Activated CD4-positive, CD25-positive, alpha-beta regulatory T cell treated with anti-CD3 and anti-CD28 coated beads, Interleukin-2, amount 50 U/mL, for 72 hours (primary cell): Measurements from ENCODE around the gene ATRIP.
"Not testable (repeated sequence)": the region's sequence is repeated elsewhere in the genome, so short reads cannot be mapped to it uniquely, and the experiment has no call there.

Source experiments
- DNase-seq: peaks from one replicate; pipeline ENCODE4 v3.0.0; 2021

ATRIP gene

DNA sequence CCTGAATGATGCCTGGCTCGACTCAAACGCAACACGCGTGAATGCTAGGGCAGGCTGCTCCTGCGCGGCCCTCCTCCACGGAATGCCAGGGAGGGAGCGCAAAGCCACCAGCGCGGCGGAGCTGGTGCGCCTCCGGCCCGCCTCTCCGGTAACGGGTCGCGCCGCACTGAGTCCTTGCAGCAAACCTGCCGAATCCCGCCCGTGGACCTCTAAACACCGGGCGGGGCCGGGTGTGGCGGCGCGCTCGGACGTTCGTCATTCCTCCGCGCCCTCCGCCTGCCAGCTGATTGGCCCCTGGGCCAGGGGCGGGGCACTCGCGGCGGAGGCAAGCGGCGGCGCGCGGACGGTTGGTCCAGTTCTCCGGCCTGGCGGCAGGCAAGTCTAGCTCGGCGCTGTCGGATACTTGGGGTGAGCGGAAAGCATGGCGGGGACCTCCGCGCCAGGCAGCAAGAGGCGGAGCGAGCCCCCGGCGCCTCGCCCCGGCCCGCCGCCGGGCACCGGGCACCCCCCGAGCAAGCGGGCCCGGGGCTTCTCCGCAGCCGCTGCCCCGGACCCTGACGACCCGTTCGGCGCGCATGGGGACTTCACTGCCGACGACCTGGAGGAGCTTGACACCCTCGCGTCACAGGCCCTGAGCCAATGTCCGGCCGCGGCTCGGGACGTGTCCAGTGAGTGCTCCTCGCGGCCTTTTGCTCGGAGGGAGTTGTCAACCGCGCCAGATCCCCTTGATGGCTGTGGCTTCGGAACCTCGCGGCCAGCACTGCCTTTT lies at the start of gene ATRIP:
Gene ATRIP, plus strand, starts transcription at position 313 of the 769 bp plus-strand sequence. Its CDS starts 109 bp downstream, at position 422.
- peak; percentile 90 for DNase-seq

DNA sequence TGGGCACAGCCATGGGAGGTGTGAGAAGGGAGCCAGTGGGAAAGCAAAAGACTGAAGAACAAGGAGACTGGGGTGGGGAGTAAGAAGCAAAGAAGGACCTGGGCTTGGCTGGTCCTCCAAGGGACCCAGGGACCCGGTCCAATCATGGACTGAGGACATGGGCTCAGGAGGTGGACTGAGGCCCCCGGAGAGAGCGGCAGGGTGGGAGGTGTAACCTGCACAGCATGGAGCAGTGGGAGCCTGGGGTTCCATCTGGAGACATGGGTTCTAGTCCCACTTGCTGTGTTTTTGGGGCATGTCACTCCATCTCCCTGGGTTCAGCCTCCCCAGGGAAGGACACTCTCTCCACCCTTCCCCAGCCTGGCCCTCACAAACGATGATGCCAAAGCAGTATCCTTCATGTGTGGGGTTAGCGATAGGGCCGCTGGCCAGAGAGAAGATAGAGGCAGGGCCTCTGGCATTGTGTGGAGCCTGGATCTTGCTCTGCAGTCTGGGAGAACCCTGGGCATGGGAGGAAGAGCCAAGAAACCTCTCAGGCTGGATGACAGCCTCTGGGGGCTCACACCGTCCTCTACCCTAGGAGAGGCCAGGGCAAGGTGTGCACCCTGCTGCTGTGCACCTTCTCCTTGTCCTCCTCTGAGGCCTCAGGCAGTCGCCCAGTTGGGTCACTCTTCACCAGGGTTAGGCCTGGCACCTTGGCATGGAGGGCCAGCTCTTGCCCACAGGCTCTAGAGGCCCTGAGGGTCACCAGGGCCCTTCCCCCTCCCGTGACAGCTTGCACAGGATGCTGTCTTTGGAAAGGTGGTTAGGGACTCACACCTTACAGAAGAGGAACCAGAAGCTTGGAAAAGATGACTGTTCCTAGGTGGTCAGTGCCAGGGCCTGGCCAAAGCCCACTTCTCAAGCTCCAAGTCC lies 48.5 kb upstream of the ATRIP start:
- DNase-seq, result no peak

- no peak for DNase-seq
Measured at GRCh38 chr3:48398701-48399386, 47.7 kb upstream of the ATRIP start.

DNA sequence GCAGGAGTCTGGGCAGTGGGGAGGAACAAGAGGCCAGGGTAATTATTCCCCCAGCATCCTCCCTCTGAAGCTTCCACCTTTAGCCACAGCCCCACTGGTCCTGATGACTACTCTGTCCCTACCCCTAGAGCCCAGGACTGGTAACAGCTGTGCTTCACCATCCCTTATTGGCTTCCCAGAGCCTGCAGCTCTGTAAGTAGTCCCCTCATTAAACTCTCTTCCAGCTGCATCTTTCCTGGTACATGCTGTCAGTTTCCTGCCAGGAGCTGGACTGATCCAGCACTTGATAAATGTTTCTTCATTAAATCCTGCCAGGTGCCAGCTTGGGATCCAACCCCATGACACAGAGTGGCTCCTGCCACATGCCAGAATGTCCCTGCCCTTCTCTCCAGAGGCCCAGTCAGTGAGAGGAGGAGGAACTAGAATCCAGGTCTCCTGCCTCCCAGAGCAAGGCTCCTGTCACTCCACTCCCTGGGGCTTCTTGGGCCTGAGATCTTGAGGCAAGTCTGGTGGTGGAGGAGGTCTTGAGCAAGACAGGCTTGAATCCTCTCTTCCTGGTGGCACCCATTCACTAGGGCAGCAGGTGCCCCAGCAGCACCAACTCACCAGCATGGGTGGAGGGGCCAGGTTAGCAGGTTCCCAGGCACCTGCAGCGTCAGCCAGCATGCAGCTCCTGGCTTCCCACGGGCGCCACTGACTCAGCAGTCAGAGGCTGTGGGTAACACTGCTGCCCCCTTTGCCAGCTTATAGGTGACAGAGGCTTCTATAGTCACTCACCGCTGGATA lies 47.0 kb upstream of the ATRIP start:
- DNase-seq, result no peak

DNA sequence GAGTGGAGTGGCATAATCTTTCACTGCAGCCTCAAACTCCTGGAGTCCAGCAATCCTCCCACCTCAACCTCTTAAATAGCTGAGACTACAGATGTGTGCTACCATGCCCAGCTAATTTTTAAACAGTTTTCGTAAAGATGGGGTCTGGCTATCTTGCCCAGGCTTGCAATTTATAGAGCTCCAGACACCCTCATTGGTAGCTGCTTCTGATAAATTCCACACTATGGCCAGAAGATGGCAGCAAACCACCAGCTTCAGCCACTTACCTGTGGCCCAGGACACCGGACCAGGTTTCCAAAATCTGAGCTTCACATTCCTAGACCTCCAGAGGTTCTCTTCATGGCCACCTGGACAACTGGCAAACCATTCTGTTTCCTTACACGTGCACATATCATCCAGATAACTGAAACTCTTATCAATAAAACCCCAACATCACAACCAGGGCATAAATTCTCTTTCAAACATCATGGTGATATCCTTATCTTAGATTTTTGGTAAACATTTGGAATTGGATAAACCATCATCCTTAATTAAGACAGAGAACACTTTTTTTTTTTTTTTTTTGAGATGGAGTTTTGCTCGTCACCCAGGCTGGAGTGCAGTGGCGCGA lies 45.6 kb upstream of the ATRIP start:
- DNase-seq, result peak; percentile 47

GRCh38 chr3:48401434-48401901 lies 45.1 kb upstream of the ATRIP start:
- DNase-seq, result not testable (repeated sequence)

GRCh38 chr3:48402281-48402732 lies 44.2 kb upstream of the ATRIP start:
- DNase-seq, result peak; percentile 28

DNA sequence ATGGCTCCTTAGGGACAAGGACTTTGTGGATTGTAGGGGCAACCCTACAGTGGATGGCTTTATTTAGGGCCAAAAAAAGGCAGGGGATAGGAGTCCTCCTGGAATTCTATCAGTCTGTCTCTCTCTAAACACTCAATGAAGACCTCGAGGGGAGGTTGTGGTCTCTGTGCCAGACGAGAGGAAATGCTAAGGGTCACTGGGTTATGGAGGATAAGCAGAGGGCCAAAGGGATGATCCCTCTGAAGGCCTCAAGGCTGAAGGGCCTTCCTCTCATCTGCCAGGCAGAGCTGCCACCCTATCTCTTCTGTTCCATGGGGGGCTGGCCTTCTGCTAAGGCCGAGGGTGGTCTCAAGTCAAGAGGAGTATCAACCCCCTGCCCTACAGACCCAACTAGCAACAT lies 43.6 kb upstream of the ATRIP start:
- DNase-seq, result no peak

GRCh38 chr3:48403533-48404439 lies 42.8 kb upstream of the ATRIP start:
- DNase-seq, result no peak

- no peak for DNase-seq
Measured at GRCh38 chr3:48404440-48405342, 41.8 kb upstream of the ATRIP start.

DNA sequence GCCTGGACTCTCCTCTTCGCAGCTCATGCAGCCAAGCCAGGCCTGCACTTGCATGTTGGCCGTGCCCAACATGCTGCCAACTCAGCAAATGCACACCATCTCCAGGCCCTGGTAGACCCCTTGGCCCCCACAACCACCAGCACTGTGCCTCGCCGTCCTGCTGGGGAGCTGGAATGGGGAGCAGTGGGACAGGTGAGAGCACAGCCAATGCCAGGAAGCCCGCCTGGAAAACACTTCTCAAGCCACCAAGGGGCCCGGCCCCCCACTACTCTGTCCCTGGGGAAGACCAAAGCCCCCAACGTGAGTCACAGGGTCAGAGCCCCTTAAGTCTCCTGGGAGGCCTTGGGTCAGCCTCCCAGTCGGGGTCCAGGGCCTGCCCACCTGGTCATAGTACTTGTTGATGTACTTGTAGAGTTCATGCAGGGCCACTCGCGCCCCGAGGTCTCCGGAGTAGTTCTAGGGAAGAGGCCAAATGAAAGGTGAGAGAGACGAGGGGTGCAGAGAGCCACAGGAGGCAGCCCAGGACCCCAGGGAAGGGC lies 41.1 kb upstream of the ATRIP start:
- DNase-seq, result no peak

GRCh38 chr3:48405971-48406370 lies 40.6 kb upstream of the ATRIP start:
- DNase-seq, result no peak

- DNase-seq, result no peak
Measured at GRCh38 chr3:48406443-48407431, 39.8 kb upstream of the ATRIP start.

DNA sequence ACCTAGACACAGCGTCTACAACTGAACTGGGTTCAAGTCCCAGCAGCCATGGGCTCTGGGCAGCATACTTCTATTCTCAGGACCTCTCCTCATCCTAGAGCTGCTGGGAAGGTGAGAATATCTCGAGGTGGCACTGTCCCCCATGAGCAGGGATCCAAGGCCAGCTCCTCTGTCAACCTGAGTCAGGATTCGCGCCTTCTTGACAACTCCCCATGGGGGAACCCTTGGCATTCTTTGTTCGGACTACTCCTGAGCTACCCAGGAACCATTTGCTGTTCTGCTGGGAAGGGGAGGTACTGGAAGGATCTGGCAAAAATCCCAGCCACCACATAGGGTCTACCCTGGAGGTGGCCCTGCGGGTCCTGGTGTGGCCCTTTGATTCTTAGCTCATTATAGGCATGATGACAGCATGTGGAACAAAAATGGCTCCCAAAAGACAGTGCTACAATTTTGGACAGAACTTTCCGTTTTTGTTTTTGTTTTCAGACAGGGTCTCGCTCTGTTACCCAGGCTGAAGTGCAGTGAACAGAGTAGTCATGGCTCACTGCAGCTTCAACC lies 38.9 kb upstream of the ATRIP start:
- DNase-seq, result no peak

DNA sequence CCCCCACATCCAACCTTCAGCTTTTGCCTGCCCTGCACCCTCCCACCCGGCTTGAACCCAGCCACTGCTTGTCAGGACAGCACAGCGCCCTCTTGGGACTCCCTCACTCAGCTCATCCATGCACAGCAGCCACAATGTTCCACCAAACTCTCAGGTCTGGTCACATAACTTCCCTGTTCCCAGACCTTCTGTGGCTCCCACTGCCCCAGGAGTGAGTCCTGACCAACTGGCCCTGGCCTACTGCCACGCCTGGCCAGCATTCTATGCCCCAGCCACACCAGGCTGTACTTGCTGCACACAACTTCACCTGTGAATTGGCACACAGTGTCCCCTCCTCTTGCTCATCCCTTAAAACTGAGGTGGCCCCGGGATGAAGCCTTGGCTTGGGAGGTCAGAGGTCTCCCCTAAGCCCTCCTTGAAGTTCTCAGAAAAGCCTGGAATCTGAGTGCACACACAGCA lies 37.7 kb upstream of the ATRIP start:
- DNase-seq, result no peak

DNA sequence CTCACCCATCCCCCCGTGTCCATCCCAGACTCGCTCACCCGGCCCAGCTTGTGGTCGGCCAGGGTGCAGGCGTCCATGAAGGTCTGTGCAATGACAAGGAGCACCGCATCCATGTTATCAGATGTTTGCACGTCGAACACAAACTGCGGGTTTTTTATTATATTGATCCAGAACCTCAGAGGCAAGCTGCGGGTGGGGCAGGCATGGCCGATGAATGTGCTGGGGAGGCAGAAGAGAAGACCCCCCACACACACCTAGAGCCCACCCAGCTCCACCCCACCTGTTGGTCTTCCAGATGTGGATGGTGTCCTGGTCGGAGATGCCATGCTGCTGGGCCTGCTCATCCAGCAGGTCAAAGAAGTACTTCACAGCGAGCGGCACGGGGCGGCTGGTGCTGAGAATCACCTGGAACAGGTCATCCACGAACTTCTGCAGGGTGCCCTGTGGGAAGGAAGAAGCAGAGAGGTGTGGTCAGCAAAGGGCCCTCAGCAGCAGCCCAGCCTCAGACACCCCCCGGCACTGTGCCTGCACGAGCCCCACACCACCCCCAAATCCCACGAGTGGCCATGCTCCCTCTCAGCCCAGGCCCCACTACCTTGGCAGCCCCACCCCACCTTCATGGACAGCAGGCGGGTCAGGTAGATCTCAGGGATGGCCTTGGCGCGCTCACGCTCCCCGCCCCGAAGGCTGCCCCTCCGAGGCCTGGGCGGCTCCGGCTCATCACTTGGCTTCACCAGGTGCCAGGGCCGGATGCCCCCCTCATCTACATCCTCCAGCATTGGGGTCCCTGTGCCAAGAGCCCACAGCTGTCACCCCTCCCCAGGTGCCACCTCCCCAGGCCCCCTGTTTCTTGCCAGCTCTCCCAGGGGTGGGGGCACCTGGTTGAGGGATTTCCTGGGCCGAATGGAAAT lies 37.0 kb upstream of the ATRIP start:
- peak; percentile 23 for DNase-seq
